OCI-LY7 (cell line): ENCODE results near the gene RXRA.

ENCODE experiments used
- CTCF ChIP-seq: fragments of 200-600 bp; sonication (generic); conservative IDR thresholded peaks from 2 replicates; pipeline ENCODE4 v1.5.1; 2014; ENCODE audit warnings: mild to moderate bottlenecking, antibody characterized with exemption, low read length, moderate library complexity, mixed read lengths
- EZH2phosphoT487 ChIP-seq: fragments of 200-600 bp; sonication (generic); IDR thresholded peaks from 2 replicates; pipeline ENCODE4 v1.6.1; 2018; ENCODE audit warnings: low read depth, borderline replicate concordance, mild to moderate bottlenecking, mixed run types, antibody characterized with exemption, low read length, moderate library complexity, mixed read lengths

GRCh38 chr9:134345737-134346136, 19.5 kb downstream of the RXRA start:
- TF ChIP-seq CTCF (no peak), EZH2phosphoT487 (no peak)
